Neural cell (in vitro differentiated cells): ENCODE measurements around the gene STAT5B. TPM values are rescaled to one million over a fixed set of nuclear protein-coding genes. Genes with fewer than 3 reads are reported as not detected.

Experiments used
- H2AFZ ChIP-seq: fragments of 200-600, 300-800 bp; sonication (generic), shearing (Covaris generic); 2 replicates; pipeline ENCODE4 v1.6.0; 2014; ENCODE audit warnings: low read depth, mild to moderate bottlenecking, antibody characterized with exemption, low read length, moderate library complexity
- H3F3A ChIP-seq: fragments of 200-600 bp; shearing (Covaris generic); 2 replicates; pipeline ENCODE4 v1.6.1; 2016; ENCODE audit warnings: mild to moderate bottlenecking, moderate library complexity, mixed read lengths, antibody characterized with exemption, low read length; ENCODE audit not compliant: insufficient read depth, poor library complexity, severe bottlenecking
- H3K27ac ChIP-seq: fragments of 200-600, 300-800 bp; sonication (generic), shearing (Covaris generic); 2 replicates; pipeline ENCODE4 v1.5.1; 2014; ENCODE audit warnings: mild to moderate bottlenecking, low read length, moderate library complexity
- H3K27me3 ChIP-seq: fragments of 300-800, 200-600 bp; sonication (generic), shearing (Covaris generic); 2 replicates; pipeline ENCODE4 v1.6.0; 2014; ENCODE audit warnings: mild to moderate bottlenecking, low read depth, low read length, moderate library complexity; ENCODE audit not compliant: insufficient read depth
- H3K36me3 ChIP-seq: fragments of 300-800, 200-600 bp; sonication (generic), shearing (Covaris generic); 2 replicates; pipeline ENCODE4 v1.5.1; 2014; ENCODE audit warnings: mild to moderate bottlenecking, antibody characterized with exemption, low read length, moderate library complexity; ENCODE audit not compliant: insufficient read depth
- H3K4me2 ChIP-seq: fragments of 300-800, 200-600 bp; sonication (generic), shearing (Covaris generic); 2 replicates; pipeline ENCODE4 v1.6.0; 2014; ENCODE audit warnings: mild to moderate bottlenecking, low read length
- H3K4me3 ChIP-seq: fragments of 300-800, 200-600 bp; sonication (generic), shearing (Covaris generic); 2 replicates; pipeline ENCODE4 v1.5.1; 2014; ENCODE audit warnings: mild to moderate bottlenecking, low read length, moderate library complexity
- H3K79me2 ChIP-seq: fragments of 200-600 bp; shearing (Covaris generic); replicated peaks from 2 replicates; pipeline ENCODE4 v1.6.0; 2014; ENCODE audit warnings: mild to moderate bottlenecking, low read length, moderate library complexity; ENCODE audit not compliant: insufficient read depth
- H3K9ac ChIP-seq: fragments of 300-800, 200-600 bp; sonication (generic), shearing (Covaris generic); 2 replicates; pipeline ENCODE4 v1.6.1; 2016; ENCODE audit warnings: mild to moderate bottlenecking, low read length, mixed read lengths
- H3K9me2 ChIP-seq: fragments of 200-600 bp; shearing (Covaris generic); 2 replicates; pipeline ENCODE4 v1.6.1; 2016; ENCODE audit warnings: mild to moderate bottlenecking, low read length, mixed read lengths; ENCODE audit not compliant: insufficient read depth
- H3K9me3 ChIP-seq: fragments of 200-600, 300-800 bp; sonication (generic), shearing (Covaris generic); 2 replicates; pipeline ENCODE4 v1.6.1; 2016; ENCODE audit warnings: mild to moderate bottlenecking, mixed run types, low read length, moderate library complexity, mixed read lengths
- H4K20me1 ChIP-seq: fragments of 200-600 bp; shearing (Covaris generic); 2 replicates; pipeline ENCODE4 v1.6.1; 2016; ENCODE audit warnings: mild to moderate bottlenecking, mixed run types; ENCODE audit not compliant: insufficient read depth
- EP300 ChIP-seq: fragments of 450-650 bp; conservative IDR thresholded peaks from 2 replicates; pipeline ENCODE4 v1.6.1; 2014; ENCODE audit warnings: antibody characterized with exemption, mild to moderate bottlenecking, moderate library complexity; ENCODE audit not compliant: poor library complexity, severe bottlenecking
- EZH2 ChIP-seq: fragments of 200-600, 300-800 bp; shearing (Covaris generic), sonication (generic); IDR thresholded peaks from 2 replicates; pipeline ENCODE4 v1.6.1; 2014; ENCODE audit warnings: antibody characterized with exemption, low read length, borderline replicate concordance, mild to moderate bottlenecking; ENCODE audit not compliant: insufficient read depth, poor library complexity, severe bottlenecking
- MXI1 ChIP-seq: fragments of 450-650 bp; conservative IDR thresholded peaks from 2 replicates; pipeline ENCODE4 v1.6.1; 2014; ENCODE audit warnings: antibody characterized with exemption, mild to moderate bottlenecking; ENCODE audit not compliant: poor library complexity, severe bottlenecking
- RAD21 ChIP-seq: fragments of 450-650 bp; conservative IDR thresholded peaks from 2 replicates; pipeline ENCODE4 v1.6.1; 2014; ENCODE audit warnings: antibody characterized with exemption, mild to moderate bottlenecking, moderate library complexity
- REST ChIP-seq: IDR thresholded peaks from 2 replicates; pipeline ENCODE4 v1.6.1; 2012; ENCODE audit warnings: borderline replicate concordance
- SMC3 ChIP-seq: fragments of 450-650 bp; conservative IDR thresholded peaks from 2 replicates; pipeline ENCODE4 v1.6.1; 2014; ENCODE audit warnings: antibody characterized with exemption, mild to moderate bottlenecking, moderate library complexity; ENCODE audit not compliant: poor library complexity
- TAF1 ChIP-seq: IDR thresholded peaks from 2 replicates; pipeline ENCODE4 v1.6.1; 2012; ENCODE audit warnings: low read depth
- polyA plus RNA-seq: library from polyadenylated mRNA; depleted of rRNA; stranded (reverse); fragments of >200 nt; gene quantifications from 2 replicates; pipeline ENCODE4 v1.2.3, GENCODE V29; 2014
- TF ChIP-seq, protein P1 (sequence below): fragments of 450-650 bp; IDR thresholded peaks from 2 replicates; pipeline ENCODE4 v1.5.1; 2014; ENCODE audit warnings: antibody characterized with exemption, mild to moderate bottlenecking, moderate library complexity; ENCODE audit not compliant: poor library complexity, severe bottlenecking

Gene STAT5B
- polyA plus RNA-seq, 1 donor from 2014 or later: 47.4 TPM

DNA sequence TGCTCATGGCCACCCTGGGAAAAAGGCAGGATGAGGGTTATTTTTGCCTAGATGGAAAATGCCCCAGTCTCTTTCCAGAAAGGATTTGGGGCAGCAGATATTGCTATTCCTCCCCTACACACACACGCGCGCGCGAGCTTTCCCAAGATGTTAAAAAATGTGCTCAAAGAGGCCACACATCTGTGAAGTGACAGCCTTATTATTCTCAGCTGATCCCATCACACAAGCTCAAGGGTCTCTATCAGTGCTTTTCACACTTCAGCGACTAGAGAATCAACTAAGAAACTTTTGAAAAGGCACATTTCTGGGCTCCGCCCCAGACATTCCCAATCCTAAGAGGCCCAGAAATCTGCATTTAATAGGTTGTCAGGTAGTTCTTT is 115.7 kb downstream of the STAT5B start:
- Histone ChIP-seq H2AFZ (no peak overlapping the region), H3K9me2 (no peaks in the 10 kb centered on the region), H3K27ac (no peak overlapping the region), H3K9ac (no peak overlapping the region), H3K79me2 (no peaks in the 10 kb centered on the region), H3K27me3 (no peaks in the 10 kb centered on the region), H3K9me3 (no peaks in the 10 kb centered on the region), H4K20me1 (no peaks in the 10 kb centered on the region), H3F3A (no peaks in the 10 kb centered on the region), H3K4me2 (no peak overlapping the region), H3K36me3 (no peaks in the 10 kb centered on the region), H3K4me3 (no peak overlapping the region)
- TF ChIP-seq TAF1: no peak
- TF ChIP-seq SMC3: no peak

- Histone ChIP-seq H3K4me3 (no peak overlapping the region), H3K36me3 (no peaks in the 10 kb centered on the region), H4K20me1 (no peaks in the 10 kb centered on the region), H3K27ac (no peak overlapping the region), H2AFZ (no peak overlapping the region), H3F3A (no peaks in the 10 kb centered on the region), H3K27me3 (no peaks in the 10 kb centered on the region), H3K9me2 (no peaks in the 10 kb centered on the region), H3K9me3 (no peaks in the 10 kb centered on the region), H3K79me2 (no peaks in the 10 kb centered on the region), H3K4me2 (no peak overlapping the region), H3K9ac (no peak overlapping the region)
- no peak for TF ChIP-seq SMC3
- no peak for TF ChIP-seq REST
- TF ChIP-seq EP300: no peak
- TF ChIP-seq RAD21: no peak
- TF ChIP-seq, protein P1, sequence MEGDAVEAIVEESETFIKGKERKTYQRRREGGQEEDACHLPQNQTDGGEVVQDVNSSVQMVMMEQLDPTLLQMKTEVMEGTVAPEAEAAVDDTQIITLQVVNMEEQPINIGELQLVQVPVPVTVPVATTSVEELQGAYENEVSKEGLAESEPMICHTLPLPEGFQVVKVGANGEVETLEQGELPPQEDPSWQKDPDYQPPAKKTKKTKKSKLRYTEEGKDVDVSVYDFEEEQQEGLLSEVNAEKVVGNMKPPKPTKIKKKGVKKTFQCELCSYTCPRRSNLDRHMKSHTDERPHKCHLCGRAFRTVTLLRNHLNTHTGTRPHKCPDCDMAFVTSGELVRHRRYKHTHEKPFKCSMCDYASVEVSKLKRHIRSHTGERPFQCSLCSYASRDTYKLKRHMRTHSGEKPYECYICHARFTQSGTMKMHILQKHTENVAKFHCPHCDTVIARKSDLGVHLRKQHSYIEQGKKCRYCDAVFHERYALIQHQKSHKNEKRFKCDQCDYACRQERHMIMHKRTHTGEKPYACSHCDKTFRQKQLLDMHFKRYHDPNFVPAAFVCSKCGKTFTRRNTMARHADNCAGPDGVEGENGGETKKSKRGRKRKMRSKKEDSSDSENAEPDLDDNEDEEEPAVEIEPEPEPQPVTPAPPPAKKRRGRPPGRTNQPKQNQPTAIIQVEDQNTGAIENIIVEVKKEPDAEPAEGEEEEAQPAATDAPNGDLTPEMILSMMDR: no peak
- TF ChIP-seq EZH2: no peak
- no peak for TF ChIP-seq MXI1
These were observed 116.2 kb downstream of the STAT5B start for GRCh38 chr17:42159796-42160530.
